Hepatocyte (in vitro differentiated cells): Measurements from ENCODE around the gene SETBP1.

Experiments
- EZH2 ChIP-seq: fragments of 200-600 bp; sonication (generic); IDR thresholded peaks from 2 replicates; pipeline ENCODE4 v1.6.1; 2016; ENCODE audit warnings: antibody characterized with exemption, mild to moderate bottlenecking, borderline replicate concordance
- TF ChIP-seq, protein P1 (sequence below): fragments of 200-600 bp; sonication (generic); IDR thresholded peaks from 2 replicates; pipeline ENCODE4 v1.5.1; 2016; ENCODE audit warnings: antibody characterized with exemption, mild to moderate bottlenecking; ENCODE audit not compliant: poor library complexity

DNA sequence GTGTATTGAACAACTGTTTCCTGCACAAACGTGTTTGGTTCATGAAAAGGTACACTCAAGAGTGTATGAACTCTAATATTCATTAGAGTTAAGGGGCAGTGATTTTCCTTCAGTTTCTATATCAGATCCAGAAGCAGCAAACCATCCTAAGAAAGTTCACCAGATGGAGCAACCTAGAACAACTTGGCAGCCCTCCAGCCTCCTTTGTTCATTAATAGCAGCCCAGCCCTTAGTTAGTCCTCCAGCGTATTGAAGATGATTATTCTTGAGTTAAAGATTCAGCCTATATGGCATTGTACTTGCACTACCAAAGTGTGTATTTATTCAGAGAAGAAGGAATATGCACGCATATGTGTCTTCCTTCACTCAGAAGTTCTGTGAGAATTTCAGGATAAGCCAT, 365.5 kb downstream of the SETBP1 start:
- TF ChIP-seq, protein P1, sequence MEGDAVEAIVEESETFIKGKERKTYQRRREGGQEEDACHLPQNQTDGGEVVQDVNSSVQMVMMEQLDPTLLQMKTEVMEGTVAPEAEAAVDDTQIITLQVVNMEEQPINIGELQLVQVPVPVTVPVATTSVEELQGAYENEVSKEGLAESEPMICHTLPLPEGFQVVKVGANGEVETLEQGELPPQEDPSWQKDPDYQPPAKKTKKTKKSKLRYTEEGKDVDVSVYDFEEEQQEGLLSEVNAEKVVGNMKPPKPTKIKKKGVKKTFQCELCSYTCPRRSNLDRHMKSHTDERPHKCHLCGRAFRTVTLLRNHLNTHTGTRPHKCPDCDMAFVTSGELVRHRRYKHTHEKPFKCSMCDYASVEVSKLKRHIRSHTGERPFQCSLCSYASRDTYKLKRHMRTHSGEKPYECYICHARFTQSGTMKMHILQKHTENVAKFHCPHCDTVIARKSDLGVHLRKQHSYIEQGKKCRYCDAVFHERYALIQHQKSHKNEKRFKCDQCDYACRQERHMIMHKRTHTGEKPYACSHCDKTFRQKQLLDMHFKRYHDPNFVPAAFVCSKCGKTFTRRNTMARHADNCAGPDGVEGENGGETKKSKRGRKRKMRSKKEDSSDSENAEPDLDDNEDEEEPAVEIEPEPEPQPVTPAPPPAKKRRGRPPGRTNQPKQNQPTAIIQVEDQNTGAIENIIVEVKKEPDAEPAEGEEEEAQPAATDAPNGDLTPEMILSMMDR = no peak
- TF ChIP-seq EZH2 = no peak
